ENCODE data around the gene UQCR10. TPM values are rescaled to one million over a fixed set of nuclear protein-coding genes. Genes with fewer than 3 reads are reported as not detected.

UQCR10 gene
- total and polyA plus RNA-seq, 9 of the 15 experiments (the other 6 are each of a cell fraction or from before 2014, with no cell fraction given) = 128 to 903 (median 163) TPM

DNA sequence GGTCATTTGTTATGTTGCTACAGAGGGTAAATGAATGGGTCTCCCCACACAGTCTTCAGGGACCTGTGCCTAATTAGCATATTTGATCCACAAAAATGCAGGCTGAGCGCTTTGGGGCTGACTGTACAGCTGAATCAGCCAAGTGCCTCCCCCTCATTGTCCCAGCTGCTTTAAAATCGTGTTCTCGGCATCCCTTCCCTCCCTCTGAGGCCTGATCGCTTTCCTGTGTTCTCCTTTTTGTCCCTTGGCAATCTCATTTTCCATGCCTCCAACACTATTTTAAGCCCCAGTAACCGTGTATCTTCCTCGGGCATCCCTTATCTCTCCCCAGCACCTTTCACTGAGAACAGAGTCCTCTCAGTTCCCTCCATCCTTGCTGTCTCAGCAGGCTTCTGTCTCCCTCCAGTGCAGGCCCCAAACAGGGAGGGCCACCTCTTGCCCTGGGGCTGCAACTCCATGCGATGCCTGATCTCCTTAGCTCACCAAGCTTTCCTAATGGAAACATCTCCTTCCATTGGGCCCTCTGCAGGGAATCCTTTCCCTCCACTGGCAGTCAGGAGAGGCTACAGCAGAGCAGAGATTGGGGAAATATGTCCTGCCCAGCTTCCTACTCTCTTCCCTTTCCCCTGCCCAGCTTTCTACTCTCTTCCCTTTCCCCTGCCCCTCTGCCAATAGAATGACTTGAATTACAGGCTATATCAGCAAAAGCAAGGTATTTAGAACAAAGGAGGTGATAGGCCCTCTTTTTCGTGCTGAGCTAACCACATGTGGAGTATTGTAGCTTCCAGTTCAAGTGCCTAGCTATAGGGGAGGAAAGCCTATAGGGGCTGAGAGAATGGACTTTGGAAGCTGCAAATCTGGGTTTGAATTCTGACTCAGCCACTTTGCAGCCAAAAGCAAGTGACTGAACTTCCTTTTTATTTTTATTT is 13.8 kb downstream of the UQCR10 start (continued):
- TF ChIP-seq GTF2F1 (IDR thresholded peaks at IDR 0.05; ENCODE audit: low read depth, low read length) (no peak), EP300 (IDR thresholded peaks at IDR 0.05; ENCODE audit: low read length) (peak; percentile 90), TBL1XR1 (IDR thresholded peaks at IDR 0.05; ENCODE audit: low read length in 2 of 2) (peak in 1 of 2 experiments; percentile 90; a peak in 2 of 4 replicates), MTA2 (IDR thresholded peaks at IDR 0.05; ENCODE audit: low read depth) (peak; percentile 96), KLF1 (tag; IDR thresholded peaks at IDR 0.05) (no peak), ZNF282 (CRISPR knock-in tag; IDR thresholded peaks at IDR 0.05) (no peak), ZC3H11A (IDR thresholded peaks at IDR 0.05; ENCODE audit: low read depth, low read length) (peak; percentile 33; the same call in 1 of the 2 replicates), FOS (IDR thresholded peaks at IDR 0.05; ENCODE audit: extremely low read depth, insufficient read length) (no peak), U2AF2 (optimal IDR thresholded peaks at IDR 0.05; ENCODE audit: low read depth, low read length) (no peak), TAF15 (IDR thresholded peaks at IDR 0.05; ENCODE audit: low read depth, low read length) (no peak), PHTF2 (CRISPR knock-in tag; IDR thresholded peaks at IDR 0.05) (no peak), ZNF316 (IDR thresholded peaks at IDR 0.05) (peak; percentile 73), SNRNP70 (optimal IDR thresholded peaks at IDR 0.05; ENCODE audit: low read depth, low read length) (no peak)
- TF ChIP-seq, protein P1, sequence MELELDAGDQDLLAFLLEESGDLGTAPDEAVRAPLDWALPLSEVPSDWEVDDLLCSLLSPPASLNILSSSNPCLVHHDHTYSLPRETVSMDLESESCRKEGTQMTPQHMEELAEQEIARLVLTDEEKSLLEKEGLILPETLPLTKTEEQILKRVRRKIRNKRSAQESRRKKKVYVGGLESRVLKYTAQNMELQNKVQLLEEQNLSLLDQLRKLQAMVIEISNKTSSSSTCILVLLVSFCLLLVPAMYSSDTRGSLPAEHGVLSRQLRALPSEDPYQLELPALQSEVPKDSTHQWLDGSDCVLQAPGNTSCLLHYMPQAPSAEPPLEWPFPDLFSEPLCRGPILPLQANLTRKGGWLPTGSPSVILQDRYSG (tag; conservative IDR thresholded peaks at IDR 0.05; ENCODE audit: low read depth) = no peak
- TF ChIP-seq, protein P2, sequence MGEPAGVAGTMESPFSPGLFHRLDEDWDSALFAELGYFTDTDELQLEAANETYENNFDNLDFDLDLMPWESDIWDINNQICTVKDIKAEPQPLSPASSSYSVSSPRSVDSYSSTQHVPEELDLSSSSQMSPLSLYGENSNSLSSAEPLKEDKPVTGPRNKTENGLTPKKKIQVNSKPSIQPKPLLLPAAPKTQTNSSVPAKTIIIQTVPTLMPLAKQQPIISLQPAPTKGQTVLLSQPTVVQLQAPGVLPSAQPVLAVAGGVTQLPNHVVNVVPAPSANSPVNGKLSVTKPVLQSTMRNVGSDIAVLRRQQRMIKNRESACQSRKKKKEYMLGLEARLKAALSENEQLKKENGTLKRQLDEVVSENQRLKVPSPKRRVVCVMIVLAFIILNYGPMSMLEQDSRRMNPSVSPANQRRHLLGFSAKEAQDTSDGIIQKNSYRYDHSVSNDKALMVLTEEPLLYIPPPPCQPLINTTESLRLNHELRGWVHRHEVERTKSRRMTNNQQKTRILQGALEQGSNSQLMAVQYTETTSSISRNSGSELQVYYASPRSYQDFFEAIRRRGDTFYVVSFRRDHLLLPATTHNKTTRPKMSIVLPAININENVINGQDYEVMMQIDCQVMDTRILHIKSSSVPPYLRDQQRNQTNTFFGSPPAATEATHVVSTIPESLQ (CRISPR knock-in tag; IDR thresholded peaks at IDR 0.05) = no peak
- TF ChIP-seq, protein P3, sequence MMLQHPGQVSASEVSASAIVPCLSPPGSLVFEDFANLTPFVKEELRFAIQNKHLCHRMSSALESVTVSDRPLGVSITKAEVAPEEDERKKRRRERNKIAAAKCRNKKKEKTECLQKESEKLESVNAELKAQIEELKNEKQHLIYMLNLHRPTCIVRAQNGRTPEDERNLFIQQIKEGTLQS (IDR thresholded peaks at IDR 0.05) = peak; percentile 38; the same call in 1 of the 2 replicates
- TF ChIP-seq, protein P3 (CRISPR knock-in tag; conservative IDR thresholded peaks at IDR 0.05) = no peak
